Stomach smooth muscle (tissue), 2 donors: ENCODE data around the gene PKD1L1.
"Not testable (repeated sequence)": the region's sequence is repeated elsewhere in the genome, so short reads cannot be mapped to it uniquely, and the experiment has no call there.

Experiments used
- H3K27ac ChIP-seq: one replicate; pipeline ENCODE4 v1.7.0; 2013; ENCODE audit warnings: mild to moderate bottlenecking, low read length, inconsistent platforms
- H3K27me3 ChIP-seq, 2 donors: one replicate each; pipeline ENCODE4 v1.7.0; 2013; ENCODE audit warnings: low read length in 2 of 2; ENCODE audit not compliant: insufficient read depth in 2 of 2, control insufficient read depth in 1 of 2
- H3K36me3 ChIP-seq, 2 donors: one replicate each; pipeline ENCODE4 v1.7.0; 2013; ENCODE audit warnings: low read length in 2 of 2; ENCODE audit not compliant: control insufficient read depth in 2 of 2, insufficient read depth in 2 of 2
- H3K4me1 ChIP-seq: one replicate; pipeline ENCODE4 v1.7.0; 2013; ENCODE audit warnings: low read length; ENCODE audit not compliant: control insufficient read depth, insufficient read depth
- H3K4me3 ChIP-seq, 2 donors: one replicate each; pipeline ENCODE4 v1.7.0; 2013; ENCODE audit warnings: low read length in 2 of 2
- H3K9ac ChIP-seq, 2 donors: one replicate each; pipeline ENCODE4 v1.7.0; 2013; ENCODE audit warnings: low read length in 2 of 2, mild to moderate bottlenecking in 1 of 2
- H3K9me3 ChIP-seq, 2 donors: one replicate each; pipeline ENCODE4 v1.7.0; 2013; ENCODE audit warnings: low read length in 2 of 2; ENCODE audit not compliant: control insufficient read depth in 2 of 2
- donor health status: healthy.
- donor health status: Pancreatic carcinoma.

PKD1L1 gene

DNA sequence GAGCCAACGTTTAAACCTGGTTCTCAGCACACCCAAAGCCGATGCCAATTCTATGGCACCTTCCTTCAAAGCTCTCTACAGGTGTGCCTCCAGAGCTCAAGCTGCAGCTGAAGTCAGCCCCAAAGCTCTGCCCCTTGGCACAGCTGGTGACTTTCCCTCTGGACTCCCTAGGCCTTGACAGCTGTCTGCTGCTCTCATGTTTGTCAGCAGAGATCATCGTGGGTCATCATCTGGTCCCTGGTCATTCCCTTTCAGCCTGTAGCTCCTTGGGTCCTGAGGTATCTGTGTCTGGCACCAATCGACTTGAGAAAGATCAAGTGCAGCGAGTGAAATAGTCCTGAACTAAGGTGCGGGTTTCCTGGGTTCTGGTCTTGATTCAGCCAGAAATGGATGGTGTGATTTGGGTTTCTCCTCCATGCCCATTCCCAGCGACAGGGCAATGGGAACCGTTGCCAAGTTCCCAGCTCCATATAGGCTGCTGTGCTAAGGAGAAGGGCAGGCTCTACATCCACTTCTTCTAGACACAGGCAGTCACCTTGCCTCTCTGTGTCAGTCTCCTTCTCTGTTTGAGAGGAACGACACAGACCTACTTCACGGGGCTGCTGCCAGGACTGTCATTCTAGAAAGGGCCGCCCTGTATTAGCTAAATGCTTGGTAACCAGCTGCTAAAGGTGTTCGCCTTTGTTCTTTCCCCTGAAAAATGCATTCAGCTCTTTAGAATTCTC, 3.6 kb downstream of the PKD1L1 start:
- Histone ChIP-seq H3K27me3 (no peaks in the 10 kb centered on the region), H3K4me1 (no peaks in the 10 kb centered on the region), H3K9me3 (no peaks in the 10 kb centered on the region), H3K9ac (peak overlapping the region in 1 of 2 donors; percentile 21), H3K36me3 (no peaks in the 10 kb centered on the region), H3K4me3 (no peak overlapping the region), H3K27ac (no peak overlapping the region)

DNA sequence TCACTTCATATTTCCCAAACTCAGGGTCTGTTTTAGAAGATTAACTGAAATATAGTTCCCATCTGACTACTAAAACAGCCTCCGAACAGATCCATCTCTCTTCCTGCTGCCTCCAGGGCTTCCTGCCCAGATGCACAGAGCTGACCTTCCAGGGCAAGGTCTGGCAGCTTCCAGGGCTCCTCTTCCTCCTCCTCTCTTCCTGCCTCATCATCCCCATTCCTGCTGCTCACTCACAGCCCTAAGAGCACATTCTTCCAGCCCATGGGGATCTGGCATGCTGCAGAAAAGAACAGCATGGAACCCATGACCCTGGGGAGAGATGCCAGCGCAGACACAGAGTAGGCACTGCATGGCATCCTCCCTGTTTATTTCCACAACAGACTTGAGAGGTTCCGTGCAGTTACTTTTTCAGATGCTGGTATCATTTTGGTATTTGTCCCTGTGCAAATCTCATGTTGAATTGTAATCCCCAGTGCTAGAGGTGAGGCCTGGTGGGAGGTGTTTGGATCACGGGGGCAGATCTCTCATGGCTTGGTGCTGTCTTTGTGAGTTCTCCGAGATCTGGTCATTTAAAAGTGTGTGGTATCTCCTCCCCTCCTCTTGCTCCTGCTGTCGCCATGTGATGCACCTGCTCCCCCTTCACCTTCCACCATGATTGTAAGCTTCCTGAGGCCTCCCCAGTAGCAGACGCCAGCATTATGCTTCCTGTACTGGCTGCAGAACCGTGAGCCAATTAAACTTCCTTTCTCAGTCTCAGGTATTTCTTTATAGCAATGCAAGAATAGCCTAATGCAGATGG, 4.4 kb downstream of the PKD1L1 start:
- no peak overlapping the region for H3K27ac ChIP-seq
- no peak overlapping the region for H3K4me3 ChIP-seq
- H3K27me3 ChIP-seq, result no peaks in the 10 kb centered on the region
- H3K9me3 ChIP-seq, result no peaks in the 10 kb centered on the region
- no peaks in the 10 kb centered on the region for H3K36me3 ChIP-seq
- no peaks in the 10 kb centered on the region for H3K4me1 ChIP-seq
- no peak overlapping the region for H3K9ac ChIP-seq

DNA sequence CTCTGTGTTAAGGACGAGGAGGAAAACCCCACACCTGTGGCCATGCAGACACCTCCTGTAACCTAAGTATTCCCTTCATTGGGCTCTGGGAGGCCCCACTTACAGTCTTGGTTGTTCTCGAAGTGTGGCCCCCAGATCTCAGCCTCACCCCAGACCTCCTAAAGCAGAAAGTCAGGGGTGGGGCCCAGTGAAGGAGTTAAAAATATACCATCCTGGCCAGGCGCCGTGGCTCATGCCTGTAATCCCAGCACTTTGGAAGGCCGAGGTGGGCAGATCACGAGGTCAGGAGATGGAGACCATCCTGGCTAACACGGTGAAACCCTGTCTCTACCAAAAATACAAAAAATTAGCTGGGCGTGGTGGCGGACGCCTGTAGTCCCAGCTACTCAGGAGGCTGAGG, 5.6 kb downstream of the PKD1L1 start:
- not testable (repeated sequence) for H3K4me3 ChIP-seq, H3K27ac ChIP-seq, H3K36me3 ChIP-seq, H3K9me3 ChIP-seq, H3K9ac ChIP-seq, H3K4me1 ChIP-seq, H3K27me3 ChIP-seq

DNA sequence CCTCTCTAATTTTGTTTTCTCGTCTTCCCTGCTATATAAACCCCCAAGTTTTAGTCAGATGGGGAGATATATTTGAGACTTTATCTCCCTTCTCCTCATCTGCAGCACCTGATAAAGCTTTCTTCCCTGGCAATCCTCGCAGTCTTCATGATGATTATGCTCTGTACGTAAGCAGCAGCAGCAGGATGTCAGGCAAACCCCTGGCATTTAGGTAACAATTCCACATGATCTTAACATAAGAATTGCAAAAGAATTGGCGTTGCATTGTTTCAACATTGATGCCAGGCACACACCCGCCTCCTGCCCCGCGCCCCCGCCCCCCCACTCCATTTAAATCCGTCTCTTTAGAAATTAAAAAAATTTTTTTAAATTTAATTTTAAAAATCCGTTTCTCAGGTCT, 6.1 kb downstream of the PKD1L1 start:
- H3K9me3 ChIP-seq, result no peaks in the 10 kb centered on the region
- no peaks in the 10 kb centered on the region for H3K36me3 ChIP-seq
- no peak overlapping the region for H3K4me3 ChIP-seq
- no peaks in the 10 kb centered on the region for H3K4me1 ChIP-seq
- H3K9ac ChIP-seq, result no peak overlapping the region
- no peaks in the 10 kb centered on the region for H3K27me3 ChIP-seq
- H3K27ac ChIP-seq, result no peak overlapping the region

DNA sequence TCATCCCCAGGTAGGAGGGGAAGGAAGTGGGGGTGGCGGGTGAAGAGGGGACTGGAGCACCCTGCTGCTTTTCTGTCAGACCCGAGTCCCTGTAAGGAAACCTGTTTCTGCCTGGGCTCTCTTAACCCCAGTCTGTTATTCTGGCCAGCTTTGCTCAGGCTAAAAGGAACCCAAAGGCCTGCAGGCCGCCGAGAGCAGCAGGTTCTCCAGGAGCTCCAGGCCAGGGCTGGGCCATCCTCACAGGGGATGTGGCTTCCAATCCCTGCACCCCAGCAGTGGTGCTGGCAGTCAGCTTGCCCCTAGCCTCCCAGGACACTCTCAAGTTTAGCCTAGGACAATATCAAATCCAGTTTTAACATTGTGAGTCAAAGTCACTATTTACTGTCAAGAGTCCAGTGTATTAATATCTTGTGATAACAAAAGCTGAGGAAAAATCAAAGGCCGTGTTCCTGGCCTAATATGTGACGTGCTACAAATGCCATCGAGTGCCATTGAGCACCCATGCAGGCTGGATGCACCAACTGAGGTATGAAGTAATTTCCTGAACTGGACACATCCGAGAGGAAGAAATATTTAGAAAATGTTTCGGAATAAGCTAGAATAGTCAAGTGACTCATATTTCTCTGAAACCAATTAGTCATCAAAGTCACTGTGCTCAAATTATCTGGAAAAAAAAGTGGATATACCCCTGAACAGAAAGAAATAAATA, 7.0 kb downstream of the PKD1L1 start:
- H3K36me3 ChIP-seq, result no peaks in the 10 kb centered on the region
- H3K27ac ChIP-seq, result no peak overlapping the region
- H3K9ac ChIP-seq, result no peak overlapping the region
- no peaks in the 10 kb centered on the region for H3K9me3 ChIP-seq
- H3K4me3 ChIP-seq, result no peak overlapping the region
- H3K4me1 ChIP-seq, result no peaks in the 10 kb centered on the region
- no peaks in the 10 kb centered on the region for H3K27me3 ChIP-seq

DNA sequence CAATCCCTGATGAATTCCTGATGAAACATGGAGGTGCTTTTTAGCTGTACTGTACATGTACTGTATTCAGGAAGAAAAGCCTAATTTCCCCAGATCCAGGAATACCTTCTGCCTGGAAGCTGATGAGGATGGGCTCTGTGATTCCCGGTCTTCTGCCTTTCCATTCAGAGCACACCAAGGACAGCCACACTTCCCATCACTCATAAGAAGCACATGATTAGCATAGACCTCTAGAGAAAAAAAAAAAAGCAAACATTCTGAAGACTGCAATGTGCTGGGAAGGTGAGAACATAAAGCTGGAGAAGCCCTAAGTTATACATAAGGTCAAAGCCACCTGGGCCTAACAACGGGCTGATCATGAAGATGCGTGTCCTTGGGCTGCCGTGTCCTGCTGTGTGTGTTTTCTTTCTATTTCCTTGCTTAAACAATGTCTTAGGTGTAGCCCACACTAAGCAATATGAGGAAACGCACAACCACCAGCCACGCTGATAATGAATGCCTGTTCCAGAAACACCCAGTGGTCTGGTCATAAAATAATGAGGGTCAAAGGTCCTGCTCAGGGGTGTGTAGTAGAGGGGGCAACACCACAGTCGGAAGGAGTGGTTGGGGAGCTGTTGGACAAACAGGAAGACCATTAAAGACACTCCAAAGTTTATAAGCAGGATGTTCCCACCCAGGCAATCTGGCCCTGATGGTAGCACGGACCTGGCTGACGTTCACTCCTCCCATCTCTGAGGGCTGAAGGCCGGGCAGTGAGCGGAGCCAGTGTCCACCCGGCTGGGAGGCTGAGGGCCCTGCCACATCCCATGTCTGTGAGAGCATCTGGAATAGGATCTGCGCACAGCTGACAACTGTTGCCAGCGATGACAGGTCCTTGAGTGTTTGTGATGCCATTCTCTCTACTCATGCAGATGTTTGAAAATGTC, 7.9 kb downstream of the PKD1L1 start:
- Histone ChIP-seq H3K27ac (no peak overlapping the region), H3K4me1 (no peaks in the 10 kb centered on the region), H3K4me3 (no peak overlapping the region)

DNA sequence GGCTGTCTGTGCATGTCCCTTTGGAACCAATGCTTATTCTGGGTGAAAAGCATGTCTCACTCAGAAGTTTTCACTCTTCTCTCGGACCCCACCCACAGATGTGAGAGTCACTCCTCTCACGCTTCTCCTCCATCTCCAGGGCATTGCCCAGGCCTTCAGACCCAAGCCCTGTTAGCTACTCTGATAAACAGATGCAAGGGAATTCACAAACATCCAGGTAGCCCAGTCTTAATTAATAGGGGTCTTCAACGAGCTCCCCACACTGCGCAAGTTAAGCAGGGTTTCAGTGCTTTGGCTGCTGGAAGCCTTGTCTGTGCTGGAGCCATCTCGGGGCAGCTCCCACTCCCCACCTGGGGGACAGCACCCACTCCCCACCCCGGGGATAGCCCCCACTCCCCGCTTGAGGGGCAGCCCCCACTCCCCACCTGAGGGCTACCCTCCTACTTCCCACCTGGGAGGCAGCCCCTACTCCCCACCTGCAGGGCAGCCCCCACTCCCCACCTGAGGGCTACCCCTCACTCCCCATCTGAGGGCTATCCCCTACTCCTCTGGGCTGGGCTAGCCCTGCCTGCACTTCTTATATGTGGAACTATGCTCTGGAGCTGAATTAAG, 8.7 kb downstream of the PKD1L1 start:
- no peaks in the 10 kb centered on the region for H3K4me1 ChIP-seq
- H3K27ac ChIP-seq, result no peak overlapping the region
- H3K27me3 ChIP-seq, result no peaks in the 10 kb centered on the region
- no peak overlapping the region for H3K9ac ChIP-seq
- H3K9me3 ChIP-seq, result no peaks in the 10 kb centered on the region
- H3K4me3 ChIP-seq, result no peak overlapping the region
- H3K36me3 ChIP-seq, result no peaks in the 10 kb centered on the region

More for the DNA sequence above, 7.9 kb downstream of the PKD1L1 start:
- Histone ChIP-seq H3K9me3 (no peaks in the 10 kb centered on the region), H3K9ac (no peak overlapping the region), H3K36me3 (no peaks in the 10 kb centered on the region), H3K27me3 (no peaks in the 10 kb centered on the region)

DNA sequence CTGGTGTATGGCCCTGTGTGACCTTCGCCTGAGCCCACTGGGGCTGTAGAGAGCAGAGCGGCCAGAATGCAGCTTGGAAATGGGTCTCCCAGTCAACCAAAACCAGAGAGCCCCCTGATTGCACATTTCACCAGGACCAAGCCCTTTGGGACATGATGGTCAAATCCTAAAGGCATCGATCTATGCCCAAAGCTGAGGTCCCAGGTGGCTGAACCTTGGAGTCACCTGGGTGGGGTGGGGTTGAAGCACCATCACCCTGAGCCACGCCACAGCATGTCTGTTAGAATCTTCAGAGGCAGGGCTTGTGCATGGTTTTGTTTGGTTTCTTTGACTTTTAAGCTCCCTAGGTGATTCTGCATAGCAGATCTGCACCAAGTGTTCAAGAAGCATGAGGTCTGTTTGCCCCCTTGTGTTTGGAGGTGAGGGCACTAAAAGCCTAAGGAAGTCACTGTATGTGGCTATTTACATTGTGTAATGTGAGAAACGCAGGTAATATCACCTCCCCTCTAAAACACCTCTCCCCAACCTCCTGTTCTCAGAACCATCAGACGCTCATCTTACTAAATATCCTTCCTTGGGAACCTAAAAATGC, 9.6 kb downstream of the PKD1L1 start:
- no peaks in the 10 kb centered on the region for H3K27me3 ChIP-seq
- no peak overlapping the region for H3K9ac ChIP-seq
- H3K9me3 ChIP-seq, result no peaks in the 10 kb centered on the region
- H3K36me3 ChIP-seq, result no peaks in the 10 kb centered on the region
- no peak overlapping the region for H3K4me3 ChIP-seq
- no peaks in the 10 kb centered on the region for H3K4me1 ChIP-seq
- H3K27ac ChIP-seq, result no peak overlapping the region

DNA sequence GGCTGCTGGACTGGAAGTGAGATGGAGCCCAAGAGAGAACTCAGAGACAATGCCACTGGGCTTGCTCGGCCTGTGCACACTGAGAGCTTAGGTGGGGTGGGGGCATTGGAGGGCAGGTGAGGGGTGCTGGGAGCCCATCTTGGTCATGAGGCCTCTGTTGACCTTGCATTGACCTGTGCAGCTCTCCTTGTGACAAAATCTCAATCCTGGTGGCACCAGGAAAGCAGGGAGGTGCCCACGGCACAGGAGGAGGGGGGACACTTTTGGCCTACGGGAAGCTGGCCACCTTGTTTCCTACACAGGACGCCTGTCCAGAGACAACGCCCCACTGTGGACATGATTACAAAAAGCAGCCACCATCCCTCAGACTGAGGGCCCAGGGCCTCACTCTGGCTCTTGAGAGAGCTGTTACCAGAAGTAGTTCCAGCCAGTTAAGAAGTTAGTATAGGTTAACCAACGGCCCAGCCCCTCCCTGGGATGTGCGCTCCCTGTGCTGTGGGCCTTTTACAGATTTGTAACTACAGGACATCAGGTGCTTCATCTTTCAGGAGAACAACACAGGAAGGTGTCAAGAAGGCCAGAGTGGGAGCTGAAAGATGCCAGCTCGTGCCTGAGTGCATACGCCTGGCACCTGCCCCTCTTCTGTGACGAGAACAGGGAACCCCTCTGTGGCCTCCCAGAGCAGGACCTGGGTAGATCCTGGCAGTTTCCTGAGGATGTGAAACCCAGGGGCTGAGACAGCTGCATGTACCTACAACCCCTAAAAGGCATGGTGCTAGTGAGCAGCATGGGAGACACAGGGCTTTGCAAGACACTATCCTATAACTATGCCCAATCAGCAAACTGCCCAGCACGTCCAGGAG, 10.3 kb downstream of the PKD1L1 start:
- Histone ChIP-seq H3K27me3 (no peaks in the 10 kb centered on the region), H3K27ac (no peak overlapping the region), H3K36me3 (no peaks in the 10 kb centered on the region), H3K4me1 (no peaks in the 10 kb centered on the region), H3K4me3 (no peak overlapping the region), H3K9ac (no peak overlapping the region), H3K9me3 (no peaks in the 10 kb centered on the region)
